ENCODE data around the gene EYA2.

GRCh38 chr20:47066484-47067270, 172.0 kb downstream of the EYA2 start:
- TF ChIP-seq, protein P1, sequence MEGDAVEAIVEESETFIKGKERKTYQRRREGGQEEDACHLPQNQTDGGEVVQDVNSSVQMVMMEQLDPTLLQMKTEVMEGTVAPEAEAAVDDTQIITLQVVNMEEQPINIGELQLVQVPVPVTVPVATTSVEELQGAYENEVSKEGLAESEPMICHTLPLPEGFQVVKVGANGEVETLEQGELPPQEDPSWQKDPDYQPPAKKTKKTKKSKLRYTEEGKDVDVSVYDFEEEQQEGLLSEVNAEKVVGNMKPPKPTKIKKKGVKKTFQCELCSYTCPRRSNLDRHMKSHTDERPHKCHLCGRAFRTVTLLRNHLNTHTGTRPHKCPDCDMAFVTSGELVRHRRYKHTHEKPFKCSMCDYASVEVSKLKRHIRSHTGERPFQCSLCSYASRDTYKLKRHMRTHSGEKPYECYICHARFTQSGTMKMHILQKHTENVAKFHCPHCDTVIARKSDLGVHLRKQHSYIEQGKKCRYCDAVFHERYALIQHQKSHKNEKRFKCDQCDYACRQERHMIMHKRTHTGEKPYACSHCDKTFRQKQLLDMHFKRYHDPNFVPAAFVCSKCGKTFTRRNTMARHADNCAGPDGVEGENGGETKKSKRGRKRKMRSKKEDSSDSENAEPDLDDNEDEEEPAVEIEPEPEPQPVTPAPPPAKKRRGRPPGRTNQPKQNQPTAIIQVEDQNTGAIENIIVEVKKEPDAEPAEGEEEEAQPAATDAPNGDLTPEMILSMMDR (IDR thresholded peaks at IDR 0.05): no peak
- TF ChIP-seq POLR2A (IDR thresholded peaks at IDR 0.05) (no peak), EP300 (IDR thresholded peaks at IDR 0.05) (no peak)

Data from sigmoid colon (tissue), 4 donors.